H1 (cell line): ENCODE results near the gene ERVV-1.

Experiments
- CBX8 ChIP-seq: fragments of 300-800, 300-1000 bp; sonication (generic); IDR thresholded peaks from 2 replicates; pipeline ENCODE4 v1.7.1; 2016; ENCODE audit warnings: low read depth, low read length, borderline replicate concordance
- JUN ChIP-seq: IDR thresholded peaks from 2 replicates; pipeline ENCODE4 v1.6.1; 2011; ENCODE audit warnings: low read depth, mild to moderate bottlenecking, improper control_type of control experiment, low read length
- POLR2A ChIP-seq, 2 experiments: IDR thresholded peaks; 1 replicate in 1 of 2; 2 replicates in 1 of 2; pipeline ENCODE4 v1.6.1; 2011; ENCODE audit warnings: low read depth in 2 of 2, low read length in 2 of 2, mild to moderate bottlenecking in 2 of 2; ENCODE audit errors: control extremely low read depth in 1 of 2
- RAD21 ChIP-seq, 2 experiments: IDR thresholded peaks in 1 of 2; conservative IDR thresholded peaks in 1 of 2; 2 replicates each; pipeline ENCODE4 v1.6.1; 2011; ENCODE audit warnings: low read depth in 2 of 2, low read length in 2 of 2, improper control_type of control experiment in 1 of 2, inconsistent platforms in 1 of 2, mild to moderate bottlenecking in 1 of 2, moderate library complexity in 1 of 2
- TF ChIP-seq, protein P1 (sequence below), 3 experiments: IDR thresholded peaks; 1 replicate in 2 of 3; 2 replicates in 1 of 3; pipeline versions ENCODE4 v1.5.1 to v1.6.1; 2011; ENCODE audit warnings: low read length in 3 of 3, mild to moderate bottlenecking in 3 of 3, inconsistent platforms in 2 of 3, low read depth in 1 of 3, moderate library complexity in 1 of 3; ENCODE audit not compliant: insufficient read depth in 1 of 3; ENCODE audit errors: control extremely low read depth in 1 of 3

DNA sequence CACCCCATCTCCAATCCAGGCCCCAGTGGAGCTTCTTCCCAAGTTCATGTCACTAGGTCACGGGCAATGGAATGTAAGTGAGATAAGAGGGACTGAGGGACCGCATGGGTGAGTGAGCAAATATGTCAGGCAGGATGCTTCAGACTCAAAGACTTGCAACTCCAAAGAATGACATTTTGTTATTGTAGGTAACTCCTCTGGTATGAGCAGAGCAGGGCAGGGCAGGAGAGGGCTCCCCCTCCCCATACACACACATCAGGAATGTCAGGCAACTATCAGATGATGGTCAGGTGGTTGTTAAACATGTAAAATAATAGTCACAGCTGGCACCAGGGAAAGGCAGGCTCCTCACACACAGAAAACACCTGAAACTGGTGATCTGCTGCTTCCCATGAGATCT lies 41.4 kb downstream of the ERVV-1 start:
- TF ChIP-seq, protein P1, sequence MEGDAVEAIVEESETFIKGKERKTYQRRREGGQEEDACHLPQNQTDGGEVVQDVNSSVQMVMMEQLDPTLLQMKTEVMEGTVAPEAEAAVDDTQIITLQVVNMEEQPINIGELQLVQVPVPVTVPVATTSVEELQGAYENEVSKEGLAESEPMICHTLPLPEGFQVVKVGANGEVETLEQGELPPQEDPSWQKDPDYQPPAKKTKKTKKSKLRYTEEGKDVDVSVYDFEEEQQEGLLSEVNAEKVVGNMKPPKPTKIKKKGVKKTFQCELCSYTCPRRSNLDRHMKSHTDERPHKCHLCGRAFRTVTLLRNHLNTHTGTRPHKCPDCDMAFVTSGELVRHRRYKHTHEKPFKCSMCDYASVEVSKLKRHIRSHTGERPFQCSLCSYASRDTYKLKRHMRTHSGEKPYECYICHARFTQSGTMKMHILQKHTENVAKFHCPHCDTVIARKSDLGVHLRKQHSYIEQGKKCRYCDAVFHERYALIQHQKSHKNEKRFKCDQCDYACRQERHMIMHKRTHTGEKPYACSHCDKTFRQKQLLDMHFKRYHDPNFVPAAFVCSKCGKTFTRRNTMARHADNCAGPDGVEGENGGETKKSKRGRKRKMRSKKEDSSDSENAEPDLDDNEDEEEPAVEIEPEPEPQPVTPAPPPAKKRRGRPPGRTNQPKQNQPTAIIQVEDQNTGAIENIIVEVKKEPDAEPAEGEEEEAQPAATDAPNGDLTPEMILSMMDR (IDR thresholded peaks at IDR 0.05; ENCODE audit: control extremely low read depth in 1 of 3, insufficient read depth in 1 of 3, low read depth in 1 of 3, low read length in 3 of 3), result no peak
- TF ChIP-seq RAD21 (IDR thresholded peaks at IDR 0.05 in 1 of 2, conservative IDR thresholded peaks at IDR 0.05 in 1 of 2; ENCODE audit: low read depth in 2 of 2, low read length in 2 of 2), result no peak
- no peak for TF ChIP-seq JUN
- no peak for TF ChIP-seq POLR2A (IDR thresholded peaks at IDR 0.05; ENCODE audit: control extremely low read depth in 1 of 2, low read depth in 2 of 2, low read length in 2 of 2)
- TF ChIP-seq CBX8, result no peak
